GM04504 (cell line): Measurements from ENCODE around the gene RFC5.
"Not testable (repeated sequence)": the region's sequence is repeated elsewhere in the genome, so short reads cannot be mapped to it uniquely, and the experiment has no call there.

Source experiments
- DNase-seq: peaks from one replicate; pipeline ENCODE4 v3.0.0-alpha.2; 2012; ENCODE audit warnings: low read depth

Gene RFC5, protein sequence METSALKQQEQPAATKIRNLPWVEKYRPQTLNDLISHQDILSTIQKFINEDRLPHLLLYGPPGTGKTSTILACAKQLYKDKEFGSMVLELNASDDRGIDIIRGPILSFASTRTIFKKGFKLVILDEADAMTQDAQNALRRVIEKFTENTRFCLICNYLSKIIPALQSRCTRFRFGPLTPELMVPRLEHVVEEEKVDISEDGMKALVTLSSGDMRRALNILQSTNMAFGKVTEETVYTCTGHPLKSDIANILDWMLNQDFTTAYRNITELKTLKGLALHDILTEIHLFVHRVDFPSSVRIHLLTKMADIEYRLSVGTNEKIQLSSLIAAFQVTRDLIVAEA

GRCh38 chr12:118016424-118017264, at the start of gene RFC5:
TSS of gene RFC5 (plus strand) at chr12:118016703. CDS start at chr12:118016828, 125 bp downstream.
- peak; percentile 89 for DNase-seq

DNA sequence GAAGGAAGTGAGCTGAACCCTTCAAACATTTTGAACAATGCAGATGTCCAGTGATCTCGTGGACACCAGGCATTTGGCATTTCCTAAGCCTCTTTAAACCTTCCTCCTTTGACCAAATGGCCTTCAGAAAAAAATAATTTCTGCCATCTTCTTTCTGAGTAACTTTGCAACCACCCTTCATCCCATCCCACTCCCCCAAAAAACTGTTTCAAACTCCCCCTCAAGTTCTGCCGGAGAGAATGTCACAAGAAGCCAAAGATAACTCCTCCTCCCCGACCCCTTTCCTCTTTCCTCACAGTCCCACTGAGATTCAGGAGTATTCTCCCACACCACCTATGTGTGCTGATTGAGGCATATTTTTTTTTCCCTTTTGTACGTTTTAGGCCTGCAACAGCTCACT, 49.5 kb upstream of the RFC5 start:
- no peak for DNase-seq

DNA sequence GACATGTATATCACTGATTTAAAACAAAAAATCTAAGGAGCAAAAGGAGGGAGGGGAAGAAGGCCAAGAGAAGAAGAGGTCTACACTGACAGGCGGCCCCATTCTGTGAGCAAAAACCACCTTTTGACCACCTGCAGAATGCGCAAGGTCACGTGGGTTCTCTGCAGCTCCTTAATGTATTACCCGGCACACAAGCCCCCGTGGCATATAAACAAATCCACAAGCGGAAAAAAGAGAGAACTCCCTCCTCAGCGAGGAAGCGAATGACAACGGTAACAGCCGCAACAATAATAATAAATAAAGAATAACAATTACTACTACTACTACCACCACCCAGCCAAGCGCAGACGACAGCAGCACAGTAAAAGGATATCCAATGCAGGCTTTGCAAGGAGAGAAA, 49.0 kb upstream of the RFC5 start:
- DNase-seq = no peak

DNA sequence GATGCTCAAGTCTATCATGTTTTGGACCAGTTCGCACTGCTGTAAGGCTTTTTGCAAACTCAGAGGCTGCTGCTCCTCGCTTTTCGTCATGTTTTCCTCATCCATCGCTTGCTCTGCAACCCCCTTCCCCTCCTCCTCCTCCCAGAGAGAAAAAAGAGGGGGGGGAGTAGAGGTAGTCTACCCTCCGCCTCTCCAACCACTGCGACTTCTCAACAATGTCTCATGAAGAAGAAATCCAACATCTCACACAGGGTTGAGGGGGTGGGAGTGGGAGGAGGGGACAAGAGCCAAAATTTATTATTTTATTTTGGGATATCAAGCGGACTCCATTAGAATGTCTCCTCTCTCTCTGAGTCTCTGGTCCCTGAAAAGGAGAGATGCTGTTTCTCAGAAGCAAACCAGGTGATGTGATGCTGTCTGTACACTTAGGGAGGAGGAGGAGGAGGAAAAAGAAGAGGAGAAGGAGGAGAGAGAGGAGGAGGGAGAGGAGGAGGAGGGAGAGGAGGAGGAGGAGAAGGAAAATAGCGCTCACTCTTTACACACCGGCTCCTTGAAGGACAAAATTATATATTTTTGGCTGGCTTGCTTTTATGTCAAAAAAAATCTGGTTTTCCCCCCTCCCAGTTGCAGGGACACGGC, 48.2 kb upstream of the RFC5 start:
- DNase-seq = no peak

GRCh38 chr12:117968826-117969659, 47.5 kb upstream of the RFC5 start, which contains the start of gene KSR2:
TSS of gene KSR2 (minus strand) at chr12:117968990. CDS start at chr12:117968255, 735 bp downstream.
- DNase-seq = no peak

GRCh38 chr12:117970334-117970733, 46.2 kb upstream of the RFC5 start:
- no peak for DNase-seq

GRCh38 chr12:117972301-117972700, 44.2 kb upstream of the RFC5 start:
- no peak for DNase-seq

GRCh38 chr12:117975006-117975405, 41.5 kb upstream of the RFC5 start:
- DNase-seq = no peak

DNA sequence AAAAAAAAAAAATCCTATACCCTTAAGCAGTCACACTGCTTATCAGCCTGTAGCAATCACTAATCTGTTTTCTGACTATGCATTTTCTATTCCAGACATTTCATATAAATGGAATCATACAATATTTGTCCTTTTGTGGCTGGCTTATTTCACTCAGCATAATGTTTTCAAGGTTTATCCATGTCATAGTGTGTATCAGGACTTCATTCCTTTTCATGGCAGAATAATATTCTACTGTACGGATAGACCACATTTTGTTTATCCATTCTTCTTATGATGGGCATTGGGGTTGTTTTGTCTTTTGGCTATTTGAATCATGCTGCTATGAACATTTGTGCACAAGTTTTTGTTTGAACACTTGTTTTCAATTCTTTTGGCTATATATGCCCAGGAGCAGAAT, 39.1 kb upstream of the RFC5 start:
- DNase-seq = no peak

DNA sequence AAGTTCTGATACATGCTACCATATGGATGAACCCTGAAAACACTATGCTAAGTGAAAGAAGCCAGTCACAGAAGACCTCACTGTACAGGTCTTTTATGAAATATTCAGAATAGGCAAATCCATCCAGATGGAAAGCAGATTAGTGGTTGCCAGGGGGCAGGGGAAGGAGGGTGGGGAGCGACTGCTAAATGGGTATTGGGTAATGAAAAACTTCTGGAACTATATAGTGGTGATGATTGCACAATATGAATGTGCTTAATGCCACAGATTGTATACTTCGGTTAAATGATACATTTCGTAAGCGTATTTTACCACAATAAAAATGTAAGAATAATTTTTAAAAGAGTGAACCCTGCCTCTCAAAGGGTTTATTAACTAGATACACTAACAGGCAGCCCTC, 35.9 kb upstream of the RFC5 start:
- DNase-seq = no peak

GRCh38 chr12:117981267-117981666, 35.2 kb upstream of the RFC5 start:
- no peak for DNase-seq

DNA sequence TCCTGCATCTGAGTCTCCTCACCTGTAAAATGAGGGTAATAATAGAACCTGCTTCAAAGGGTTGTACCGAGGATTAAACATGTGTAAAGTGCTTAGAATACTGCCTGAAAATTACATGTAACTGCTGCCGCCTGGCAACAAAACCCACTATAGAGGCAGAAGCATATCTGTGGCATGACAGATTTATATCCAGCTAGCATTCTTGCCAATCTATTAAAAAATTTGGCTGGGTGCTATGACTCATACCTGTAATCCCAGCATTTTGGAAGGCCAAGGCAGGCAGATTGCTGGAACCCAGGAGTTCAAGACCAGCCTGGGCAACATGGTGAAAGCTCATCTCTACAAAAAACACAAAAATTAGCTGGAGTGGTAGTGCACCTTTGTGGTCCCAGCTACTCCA, 31.3 kb upstream of the RFC5 start:
- DNase-seq = no peak

- peak; percentile 56 for DNase-seq
Measured at GRCh38 chr12:117986705-117987469, 29.6 kb upstream of the RFC5 start.

DNA sequence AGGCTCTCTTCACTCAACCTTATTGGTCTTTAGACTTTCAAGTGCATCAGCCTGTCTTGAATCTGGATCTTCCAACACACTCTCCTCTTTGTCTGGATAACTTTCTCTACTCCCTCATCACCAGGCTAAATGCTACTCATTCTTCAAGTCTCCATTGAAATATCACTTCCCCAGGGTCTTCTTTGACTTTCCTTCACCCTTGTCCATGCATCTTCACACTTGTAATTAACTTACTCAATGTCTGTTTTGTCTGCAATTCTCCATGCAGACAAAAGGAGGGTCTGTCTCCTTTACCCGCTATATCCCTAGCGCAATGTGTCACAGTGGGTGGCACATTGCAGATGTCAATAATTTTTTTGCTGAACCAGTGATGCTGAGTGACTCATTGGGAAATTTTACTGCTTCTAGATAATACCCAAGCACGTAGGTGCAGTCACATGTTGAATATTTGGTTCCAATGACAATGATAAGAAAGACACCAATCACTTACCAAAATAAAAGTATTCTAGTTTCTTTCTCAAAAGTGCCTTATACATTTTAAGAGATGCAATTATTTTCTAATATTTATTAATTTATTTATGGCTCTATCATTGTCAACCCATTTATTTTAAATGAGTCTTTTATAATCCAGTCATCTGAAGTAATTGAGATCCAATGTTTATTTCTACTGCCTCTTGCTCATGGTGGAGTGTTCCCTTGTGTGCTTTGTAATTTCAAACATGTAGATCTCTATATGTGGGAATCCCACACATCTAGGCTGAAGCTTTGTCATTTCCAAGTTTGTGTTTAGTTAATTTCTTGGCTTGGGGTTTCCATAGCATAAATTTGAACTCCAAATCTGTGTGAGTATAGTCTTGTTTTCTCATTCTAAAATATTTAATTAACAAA, 21.7 kb upstream of the RFC5 start:
- DNase-seq = no peak

DNA sequence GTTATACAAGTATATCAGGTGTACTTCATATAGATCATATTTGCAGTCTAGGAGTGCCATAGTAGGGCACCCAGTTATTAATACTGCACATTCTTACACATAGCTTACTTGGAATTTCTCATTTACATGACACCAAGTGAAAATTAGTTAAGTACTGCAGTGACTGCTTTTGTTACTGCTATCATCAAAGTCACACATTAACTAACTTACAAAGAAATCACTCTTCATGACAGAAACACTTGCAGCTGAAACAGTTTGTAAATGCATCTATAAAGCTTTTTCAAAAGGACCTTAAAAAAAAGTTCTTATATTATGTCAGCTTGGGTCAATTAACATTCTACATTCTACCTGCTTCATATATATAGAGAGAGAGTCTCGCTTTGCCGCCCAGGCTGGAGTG, 17.8 kb upstream of the RFC5 start:
- no peak for DNase-seq

- DNase-seq = not testable (repeated sequence)
Measured at GRCh38 chr12:117999806-118000205, 16.7 kb upstream of the RFC5 start.

- no peak for DNase-seq
Measured at GRCh38 chr12:118010903-118011302, 5.6 kb upstream of the RFC5 start.

GRCh38 chr12:118011377-118011776, 5.1 kb upstream of the RFC5 start:
- no peak for DNase-seq

DNA sequence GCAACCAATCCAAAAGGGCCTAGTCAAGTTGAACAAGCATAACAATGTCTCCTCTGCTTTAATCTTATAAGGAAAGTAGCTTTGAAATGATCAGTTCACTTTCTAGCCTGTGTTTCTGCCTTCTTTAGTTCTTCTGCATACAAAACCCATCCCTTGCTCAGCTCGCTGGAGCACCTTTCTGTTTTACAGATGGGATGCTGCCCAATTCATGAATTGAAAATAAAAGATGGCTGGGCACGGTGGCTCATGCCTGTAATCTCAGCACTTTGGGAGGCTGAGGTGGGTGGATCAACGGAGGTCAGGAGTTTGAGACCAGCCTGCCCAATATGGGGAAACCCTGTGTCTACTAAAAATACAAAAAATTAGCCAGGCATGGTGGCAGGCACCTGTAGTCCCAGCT, 4.5 kb upstream of the RFC5 start:
- no peak for DNase-seq

DNA sequence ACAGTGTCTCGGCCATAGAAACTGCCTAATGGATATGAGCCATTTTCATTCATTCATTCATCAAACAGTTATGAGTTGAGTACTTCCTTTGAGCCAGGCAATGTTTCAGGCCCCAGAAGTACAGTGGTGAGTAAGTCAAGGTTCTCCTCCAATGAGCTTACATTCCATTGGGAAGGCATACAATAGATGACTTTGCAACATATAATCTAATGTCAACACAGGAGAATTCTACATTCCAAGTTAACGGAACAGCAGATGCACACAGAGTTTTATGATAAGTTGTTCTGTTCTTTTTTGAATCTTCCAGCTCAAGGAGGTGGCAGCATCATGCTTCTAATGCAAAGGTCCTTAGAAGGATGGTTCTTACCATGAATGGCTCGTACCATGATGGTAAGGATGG, 3.2 kb upstream of the RFC5 start:
- no peak for DNase-seq
